NOMO-1 (cell line): ENCODE data around the gene KLF3.
A peak's percentile ranks its signal among the peaks of the same experiment; 100 is the strongest.
"Not testable (repeated sequence)": the region's sequence is repeated elsewhere in the genome, so short reads cannot be mapped to it uniquely, and the experiment has no call there.

Experiments used
- DNase-seq, 2 experiments: peaks; one replicate each; lab custom pipeline; 2025; ENCODE audit not compliant: unreplicated experiment in 2 of 2; lab: John Stamatoyannopoulos, UW

The KLF3 gene

DNA sequence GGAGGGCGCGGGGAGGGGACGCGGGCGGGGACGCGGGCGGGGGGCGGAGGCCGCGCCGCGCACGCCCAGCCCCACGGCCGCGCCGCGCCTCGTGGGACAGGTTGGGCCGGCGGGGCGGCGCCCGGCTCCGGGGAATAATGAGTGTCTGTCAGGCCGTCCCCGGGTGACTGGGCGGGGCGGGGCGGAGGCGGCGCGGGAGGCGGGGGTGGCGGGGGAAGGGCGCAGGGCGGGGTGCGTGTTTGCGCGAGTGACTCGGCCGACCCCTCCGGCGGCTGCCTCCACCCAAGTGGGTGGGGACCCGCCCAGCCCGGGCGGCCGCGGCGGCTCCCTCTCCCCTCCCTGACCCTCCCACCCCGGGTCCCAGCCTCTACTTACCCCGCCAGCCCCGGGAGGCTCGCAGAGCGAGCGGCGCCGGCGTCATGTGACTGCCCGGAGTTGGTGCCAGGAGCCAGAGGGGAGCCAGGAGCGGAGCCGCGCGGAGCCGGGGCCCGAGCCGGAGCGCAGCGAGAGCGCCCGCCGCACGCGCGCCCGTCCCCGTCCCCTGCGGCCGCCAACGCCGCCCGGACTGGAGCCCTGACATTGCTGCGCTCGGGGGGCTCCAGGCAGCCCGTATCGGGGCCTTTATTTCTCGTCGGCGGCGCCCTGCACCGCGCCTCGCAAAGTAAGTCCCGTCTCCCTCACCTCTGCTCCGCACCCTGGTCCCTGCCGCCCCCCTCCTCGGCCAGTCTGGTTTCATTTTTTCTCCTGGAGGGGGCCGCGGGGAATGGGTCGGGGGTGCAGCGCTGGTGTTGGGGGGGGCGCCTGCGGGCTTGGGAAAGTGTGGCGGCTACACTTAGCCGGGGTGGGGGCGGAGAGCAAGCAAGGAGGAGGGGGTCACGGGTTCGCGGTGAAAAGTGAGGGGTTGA, at the start of gene KLF3:
KLF3 (plus strand) TSS at position 399 of the 905 bp plus-strand sequence. CDS start 16,427 bp downstream, outside the sequence.
- DNase-seq = peak; percentile 82 to 91

DNA sequence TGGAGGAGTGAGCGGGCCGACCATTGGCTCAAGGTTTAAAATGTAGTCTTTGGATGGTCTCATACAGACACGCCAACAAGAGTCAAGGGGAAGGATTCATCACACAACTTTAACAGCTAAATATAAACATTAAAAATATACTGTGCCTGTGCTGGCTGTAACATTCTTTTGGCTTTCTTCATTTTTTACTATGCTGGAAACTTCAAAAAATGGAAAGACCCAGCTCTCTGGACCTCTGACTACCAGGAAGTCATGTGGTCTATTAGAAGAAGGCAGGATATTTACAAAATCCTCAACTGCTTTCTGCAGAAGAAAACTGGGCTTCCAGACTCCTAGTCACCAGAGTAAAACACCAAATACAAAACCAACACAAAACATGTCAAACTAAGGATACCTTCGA, 49.8 kb upstream of the KLF3 start:
- DNase-seq = no peak

GRCh38 chr4:38615847-38616246, 48.2 kb upstream of the KLF3 start:
- DNase-seq = no peak

- DNase-seq = no peak
Measured at GRCh38 chr4:38618505-38618904, 45.5 kb upstream of the KLF3 start.

- DNase-seq = no peak
Measured at GRCh38 chr4:38619316-38619715, 44.7 kb upstream of the KLF3 start.

- DNase-seq = peak in 1 of 2 experiments; percentile 28
Measured at GRCh38 chr4:38620065-38620464, 43.9 kb upstream of the KLF3 start.

DNA sequence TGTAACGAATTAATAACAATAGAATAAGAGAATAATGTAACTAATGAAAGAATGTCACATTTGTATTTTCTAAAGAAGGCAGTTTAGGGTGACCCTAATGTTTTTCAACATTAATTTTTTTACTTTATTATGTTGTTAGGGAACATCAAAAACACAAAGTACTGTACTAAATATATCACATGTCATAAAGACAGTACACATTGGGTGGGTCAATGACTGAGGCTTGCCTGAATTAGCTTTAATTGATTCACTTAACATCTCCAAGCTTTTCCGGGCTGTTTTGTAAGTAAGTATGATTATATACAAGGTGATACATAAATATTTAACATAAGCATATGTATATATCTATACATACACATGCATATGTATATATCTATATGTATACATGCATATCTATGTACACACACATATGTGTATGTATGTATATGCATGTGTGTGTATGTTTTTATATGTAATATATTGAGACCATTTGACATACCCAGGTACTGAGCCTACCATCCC, 43.4 kb upstream of the KLF3 start:
- no peak for DNase-seq

DNA sequence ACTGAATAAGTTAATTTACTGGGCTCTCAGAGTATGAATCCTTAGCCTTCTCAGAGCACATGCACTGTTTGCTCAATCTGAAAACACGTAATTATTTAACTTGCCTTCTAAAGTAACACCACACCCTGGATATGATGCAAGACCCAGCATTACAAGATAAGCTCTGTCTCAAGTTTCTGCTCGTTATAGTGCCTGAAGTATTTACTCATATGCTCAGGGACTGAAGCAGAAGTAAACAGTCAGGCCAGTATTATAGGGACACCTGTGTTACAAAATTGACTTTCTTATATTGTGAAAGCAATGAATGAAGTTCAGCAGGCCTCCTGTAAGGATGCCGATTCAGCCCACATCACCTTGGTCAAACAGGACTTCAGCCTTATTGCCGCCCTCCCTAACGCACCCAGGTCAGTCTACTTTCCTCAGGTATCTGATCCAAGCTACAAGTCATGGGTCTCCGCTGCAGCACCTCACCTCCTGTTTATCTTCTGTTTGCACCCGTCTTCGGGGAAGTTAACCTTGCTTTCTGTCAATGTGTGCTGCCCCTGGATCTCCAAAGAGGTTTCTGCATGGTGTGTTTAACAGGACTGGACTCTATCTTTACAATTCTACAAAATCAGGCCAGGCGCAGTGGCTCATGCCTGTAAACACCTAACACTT, 42.8 kb upstream of the KLF3 start:
- DNase-seq = peak; percentile 81 to 98

- DNase-seq = no peak
Measured at GRCh38 chr4:38621831-38622230, 42.2 kb upstream of the KLF3 start.

DNA sequence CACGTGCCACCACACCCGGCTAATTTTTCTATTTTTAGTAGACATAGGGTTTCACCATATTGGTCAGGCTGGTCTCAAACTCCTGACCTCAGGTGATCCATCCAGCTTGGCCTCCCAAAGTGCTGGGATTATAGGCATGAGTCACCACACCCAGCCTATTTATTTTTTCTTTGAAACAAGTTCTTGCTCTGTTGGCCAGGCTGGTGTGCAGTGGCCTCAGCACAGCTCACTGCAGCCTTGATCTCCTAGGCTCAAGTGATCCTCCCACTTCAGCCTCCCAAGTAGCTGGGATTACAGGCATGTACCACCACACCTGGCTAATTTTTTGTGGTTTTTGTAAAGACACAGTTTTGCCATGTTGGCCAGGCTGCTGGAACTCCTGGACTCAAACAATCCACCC, 41.7 kb upstream of the KLF3 start:
- DNase-seq = not testable (repeated sequence)

DNA sequence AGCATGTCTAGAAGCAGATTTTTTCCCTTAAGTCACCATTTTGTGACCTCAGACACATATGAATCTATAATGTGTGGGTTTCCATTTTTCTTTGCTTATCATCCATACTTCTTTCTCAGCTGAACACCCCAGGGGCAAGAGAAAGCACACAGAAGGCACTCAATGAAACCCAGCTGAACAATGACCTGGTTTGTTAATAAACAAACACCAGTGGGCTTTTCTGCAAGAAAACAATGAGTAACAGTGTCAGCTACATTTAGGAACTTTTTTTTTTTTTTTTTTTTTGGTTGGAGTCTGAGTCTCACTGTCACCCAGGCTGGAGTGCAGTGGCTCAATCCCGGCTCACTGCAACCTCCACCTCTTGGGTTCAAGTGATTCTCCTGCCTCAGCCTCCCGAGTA, 40.7 kb upstream of the KLF3 start:
- DNase-seq = no peak

DNA sequence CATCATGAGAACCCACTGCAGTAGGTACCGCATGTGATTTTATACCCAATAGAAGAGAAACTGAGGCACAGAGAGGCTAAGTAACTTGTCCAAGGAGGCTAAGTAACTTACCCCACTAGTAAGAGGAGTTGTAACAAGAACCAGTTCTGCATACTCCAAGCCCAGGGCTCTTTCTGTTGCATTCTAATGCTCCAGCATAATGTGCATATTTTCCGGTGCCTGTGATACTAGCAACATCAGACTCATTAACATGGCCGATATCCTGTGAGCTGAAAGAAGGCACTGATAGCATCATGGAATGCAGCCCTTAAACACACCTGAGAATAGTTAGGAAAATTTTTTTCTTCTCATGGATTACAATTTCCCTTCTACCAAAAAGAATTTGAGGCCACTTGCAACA, 39.7 kb upstream of the KLF3 start:
- no peak for DNase-seq

DNA sequence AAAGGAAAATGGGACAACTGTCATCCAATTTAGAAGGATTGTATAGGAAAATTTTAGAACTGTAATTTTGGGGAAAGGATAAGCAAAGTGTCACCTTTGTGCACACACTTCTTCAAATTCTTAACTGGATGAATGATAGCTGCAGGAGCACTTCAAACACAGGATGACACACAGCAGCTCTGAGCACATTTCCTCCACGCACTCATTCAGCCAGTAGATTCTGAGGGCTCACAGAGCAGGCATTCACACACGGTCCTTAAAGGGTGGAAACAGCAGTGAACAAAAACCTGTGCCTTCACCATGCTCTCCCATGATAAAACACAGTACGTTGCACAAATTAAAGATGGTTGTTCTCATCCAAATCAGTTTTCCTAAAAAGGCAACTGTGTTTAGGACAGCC, 38.5 kb upstream of the KLF3 start:
- no peak for DNase-seq

GRCh38 chr4:38626901-38627444, 37.0 kb upstream of the KLF3 start:
- not testable (repeated sequence) for DNase-seq

DNA sequence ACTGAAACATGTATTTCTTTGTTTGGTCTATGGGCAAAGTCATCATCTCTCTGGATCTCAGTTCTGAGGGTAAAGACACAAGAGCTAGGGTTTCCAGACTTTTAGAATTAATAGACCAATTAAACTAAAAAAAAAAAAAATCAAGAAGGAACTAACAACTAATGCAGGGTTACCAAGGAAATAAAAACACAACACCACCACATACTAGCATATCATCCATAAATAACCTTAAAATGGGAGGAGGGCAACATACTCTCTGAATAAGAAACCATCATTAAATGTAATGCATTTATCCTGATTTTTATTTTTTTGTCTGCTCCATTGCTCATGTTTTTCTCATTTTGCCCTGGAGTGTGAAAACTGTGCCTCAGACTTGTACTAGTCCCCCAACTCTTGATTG, 33.5 kb upstream of the KLF3 start:
- DNase-seq = no peak

DNA sequence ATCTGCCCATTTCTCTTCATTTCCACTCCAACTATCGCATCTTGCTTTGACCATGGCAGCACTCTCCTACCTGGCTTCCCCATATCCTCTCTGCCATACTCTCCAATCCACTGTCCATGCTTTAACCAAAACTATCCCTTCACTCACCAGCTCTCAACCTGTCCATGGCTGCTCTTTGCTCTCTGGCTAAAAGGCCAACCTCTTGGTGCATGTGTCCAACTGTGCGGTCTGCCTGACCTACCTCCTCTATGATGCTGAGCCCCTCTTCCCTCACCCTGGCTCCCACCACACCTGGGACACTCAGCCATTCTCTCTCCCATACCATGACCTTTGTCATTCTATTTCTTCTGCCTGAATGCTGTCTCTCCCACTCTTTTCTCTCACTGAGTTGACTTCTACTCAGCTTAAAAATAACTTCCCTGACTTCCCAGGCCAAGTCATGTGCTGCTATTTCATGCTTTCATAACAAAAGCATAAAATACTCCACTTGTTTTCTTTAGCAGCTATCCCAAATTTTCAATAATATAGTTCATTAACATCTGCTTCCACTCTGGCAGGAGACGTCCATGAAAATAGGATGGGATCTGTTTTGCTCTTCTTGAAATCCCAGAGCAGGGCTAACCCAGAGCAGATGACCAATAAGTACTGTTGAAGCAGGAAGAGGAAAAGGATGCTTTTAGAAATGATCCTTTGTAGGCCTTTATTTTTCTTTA, 29.8 kb upstream of the KLF3 start:
- no peak for DNase-seq

GRCh38 chr4:38639242-38639641, 24.8 kb upstream of the KLF3 start:
- no peak for DNase-seq

DNA sequence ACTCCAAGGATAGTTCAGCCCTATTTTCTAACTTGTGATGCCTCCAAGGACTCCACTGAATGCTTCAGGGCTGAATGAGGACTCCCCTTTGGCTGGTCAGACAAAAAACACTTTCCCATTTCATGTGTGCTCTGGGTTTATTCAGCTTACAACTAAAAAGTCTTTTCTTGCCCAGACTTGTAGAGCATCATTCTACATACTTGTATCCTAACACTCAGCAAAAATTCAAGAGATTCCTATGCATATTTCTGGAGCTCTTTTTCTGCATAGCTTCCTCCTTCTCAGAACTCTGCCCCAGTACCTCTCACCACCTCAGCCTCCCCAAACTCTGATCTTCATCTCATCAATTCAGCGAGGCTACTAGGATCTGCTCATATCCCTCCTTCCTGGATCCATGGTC, 22.2 kb upstream of the KLF3 start:
- no peak for DNase-seq

DNA sequence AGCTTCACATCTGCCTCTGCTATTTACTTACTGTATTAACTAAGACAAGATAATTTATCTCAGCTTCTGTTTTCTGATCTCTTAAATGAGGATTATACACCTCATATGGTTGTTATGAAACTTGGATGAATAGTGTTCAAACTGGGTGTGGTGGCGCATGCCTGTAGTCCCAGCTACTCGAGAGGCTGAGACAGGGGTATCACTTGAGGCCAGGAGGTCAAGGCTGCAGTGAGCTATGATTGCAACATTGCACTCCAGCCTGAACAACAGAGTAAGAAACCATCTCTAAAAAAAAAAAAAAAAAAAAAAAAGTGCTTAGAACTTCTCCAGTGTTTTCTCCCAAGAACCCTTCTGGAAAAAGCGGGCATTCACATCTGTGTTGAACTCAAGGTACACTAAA, 19.8 kb upstream of the KLF3 start:
- no peak for DNase-seq

DNA sequence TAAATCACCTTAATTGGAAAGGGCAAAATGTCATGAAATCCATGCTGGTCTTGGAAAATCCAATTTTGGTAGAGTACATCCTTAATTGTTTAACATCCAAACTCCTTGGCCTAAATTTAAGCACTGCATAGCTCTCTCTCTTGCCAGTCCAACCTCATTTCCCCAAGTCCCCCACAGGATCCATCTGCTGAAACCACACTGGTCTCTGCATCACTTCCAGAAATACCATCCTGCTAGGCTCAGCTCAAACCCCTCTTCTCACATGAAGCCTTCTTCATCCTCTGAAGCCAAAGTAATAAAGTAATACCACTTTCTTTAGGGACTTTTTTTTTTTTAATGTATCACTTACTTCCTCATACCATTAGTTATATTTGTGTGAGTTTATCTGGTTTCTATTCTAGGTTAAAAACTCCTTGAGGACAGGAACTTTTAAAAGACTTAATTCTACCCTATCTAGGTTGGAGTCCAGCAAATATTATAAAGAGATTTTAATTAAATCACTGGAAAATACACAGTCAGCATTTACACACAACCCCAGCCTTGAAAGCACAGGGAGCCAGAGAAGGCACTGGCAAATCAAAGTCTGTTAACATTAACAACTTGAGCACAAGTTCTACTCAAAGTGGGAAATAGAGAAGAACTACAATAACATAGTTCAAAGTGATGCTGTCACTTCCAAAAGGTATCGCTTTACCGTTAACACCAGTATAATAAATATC, 16.7 kb upstream of the KLF3 start:
- no peak for DNase-seq
